Skeletal muscle tissue (tissue), 4 donors: ENCODE results near the gene ARIH1. TPM values are rescaled to one million over a fixed set of nuclear protein-coding genes. Genes with fewer than 3 reads are reported as not detected.
"Not testable (repeated sequence)": the region's sequence is repeated elsewhere in the genome, so short reads cannot be mapped to it uniquely, and the experiment has no call there.

Experiments used
- H3K27ac ChIP-seq: one replicate; pipeline ENCODE4 v1.7.0; 2013; ENCODE audit warnings: mild to moderate bottlenecking, low read depth, low read length, inconsistent platforms
- H3K27me3 ChIP-seq, 3 donors: one replicate each; pipeline ENCODE4 v1.7.0; 2013; ENCODE audit warnings: low read length in 3 of 3; ENCODE audit not compliant: control insufficient read depth in 3 of 3, insufficient read depth in 3 of 3
- H3K36me3 ChIP-seq, 3 donors: one replicate each; pipeline ENCODE4 v1.7.0; 2013; ENCODE audit warnings: low read length in 3 of 3; ENCODE audit not compliant: control insufficient read depth in 3 of 3, insufficient read depth in 3 of 3
- H3K4me1 ChIP-seq, 3 donors: one replicate each; pipeline ENCODE4 v1.7.0; 2013; ENCODE audit warnings: low read length in 3 of 3, mild to moderate bottlenecking in 3 of 3; ENCODE audit not compliant: control insufficient read depth in 3 of 3, insufficient read depth in 3 of 3
- H3K4me3 ChIP-seq, 3 donors: one replicate each; pipeline ENCODE4 v1.7.0; 2013; ENCODE audit warnings: low read length in 3 of 3
- H3K9ac ChIP-seq, 3 donors: one replicate each; pipeline ENCODE4 v1.7.0; 2013; ENCODE audit warnings: low read length in 3 of 3, mild to moderate bottlenecking in 3 of 3, moderate library complexity in 2 of 3, low read depth in 1 of 3
- H3K9me3 ChIP-seq, 3 donors: one replicate each; pipeline ENCODE4 v1.7.0; 2013; ENCODE audit warnings: low read length in 3 of 3; ENCODE audit not compliant: control insufficient read depth in 3 of 3
- total RNA-seq: library from RNA; depleted of rRNA; stranded (reverse); fragments of >200 nt; gene quantifications from one replicate; pipeline ENCODE4 v1.2.3, GENCODE V29; 2014
- donor health status: Osteomylitis.

ARIH1 gene
- total RNA-seq, 1 donor from 2014 or later = 27.1 TPM

GRCh38 chr15:72464251-72464650 is 9.9 kb upstream of the ARIH1 start:
- H3K9me3 ChIP-seq = no peaks in the 10 kb centered on the region
- no peak overlapping the region for H3K4me3 ChIP-seq
- peaks cover 0 to 2% (median 0%) of the 10 kb centered on the region in 3 donors for H3K4me1 ChIP-seq
- H3K27ac ChIP-seq = no peak overlapping the region
- H3K36me3 ChIP-seq = no peaks in the 10 kb centered on the region
- H3K9ac ChIP-seq = no peak overlapping the region
- H3K27me3 ChIP-seq = no peaks in the 10 kb centered on the region

GRCh38 chr15:72468103-72468502 is 6.0 kb upstream of the ARIH1 start:
- Histone ChIP-seq H3K36me3 (peaks cover 0 to 4% (median 0%) of the 10 kb centered on the region in 3 donors), H3K4me1 (peaks cover 3 to 7% (median 3%) of the 10 kb centered on the region in 3 donors), H3K27me3 (no peaks in the 10 kb centered on the region), H3K27ac (no peak overlapping the region), H3K9me3 (no peaks in the 10 kb centered on the region), H3K4me3 (no peak overlapping the region), H3K9ac (no peak overlapping the region)

DNA sequence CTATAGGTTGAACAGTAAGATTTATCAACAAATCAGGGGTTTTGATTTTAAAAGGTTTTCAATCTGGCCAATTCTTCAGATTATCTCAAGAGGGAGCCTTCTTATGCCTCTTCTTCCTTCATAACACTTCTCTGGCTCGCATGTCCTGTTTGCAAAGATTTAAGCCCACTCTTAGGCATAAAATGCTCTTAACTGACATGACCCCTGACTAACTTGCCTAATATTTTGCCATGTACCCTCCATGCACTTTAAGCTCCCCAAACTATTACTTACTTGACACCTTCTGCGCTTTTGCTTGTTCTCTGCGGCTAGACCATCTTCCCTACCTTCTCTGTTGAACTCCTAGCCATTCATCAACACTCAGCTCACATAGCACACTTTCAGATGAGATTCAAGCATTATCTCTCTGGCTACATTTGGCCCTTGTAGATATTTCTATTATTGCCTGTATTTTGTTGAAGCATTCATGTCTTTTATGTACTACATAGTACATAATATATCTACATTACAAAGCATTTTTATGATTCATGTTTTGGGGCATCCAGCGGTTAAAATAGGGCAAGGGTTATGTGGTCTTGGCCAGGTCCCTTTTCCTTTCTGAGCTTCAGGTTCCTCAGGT is 1.0 kb upstream of the ARIH1 start:
- peak overlapping the region; percentile 94 to 97 (median 97) for H3K4me3 ChIP-seq
- H3K4me1 ChIP-seq = peaks cover 16 to 26% (median 18%) of the 10 kb centered on the region in 3 donors
- no peaks in the 10 kb centered on the region for H3K27me3 ChIP-seq

DNA sequence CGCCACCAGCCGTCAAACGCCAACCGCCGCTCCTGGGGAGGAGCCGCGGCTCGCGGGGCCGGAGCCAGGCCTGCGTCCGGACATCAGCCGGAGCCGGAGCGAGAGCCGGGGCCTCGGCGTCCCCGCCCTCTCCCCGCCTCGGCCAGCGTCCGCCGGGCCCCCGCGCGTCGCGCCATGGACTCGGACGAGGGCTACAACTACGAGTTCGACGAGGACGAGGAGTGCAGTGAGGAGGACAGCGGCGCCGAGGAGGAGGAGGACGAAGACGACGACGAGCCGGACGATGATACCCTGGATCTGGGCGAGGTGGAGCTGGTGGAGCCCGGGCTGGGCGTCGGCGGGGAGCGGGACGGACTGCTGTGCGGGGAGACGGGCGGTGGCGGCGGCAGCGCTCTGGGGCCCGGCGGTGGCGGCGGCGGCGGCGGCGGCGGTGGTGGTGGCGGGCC is 359 bp downstream of the ARIH1 start:
- Histone ChIP-seq H3K36me3 (peaks cover 0 to 8% (median 0%) of the 10 kb centered on the region in 3 donors), H3K27ac (peak overlapping the region; percentile 99), H3K4me3 (peak overlapping the region; percentile 76 to 97 (median 94)), H3K9me3 (no peaks in the 10 kb centered on the region), H3K4me1 (peaks cover 18 to 26% (median 23%) of the 10 kb centered on the region in 3 donors), H3K9ac (peak overlapping the region; percentile 98 to 100 (median 100)), H3K27me3 (no peaks in the 10 kb centered on the region)

More for the DNA sequence above, 1.0 kb upstream of the ARIH1 start:
- peaks cover 0 to 4% (median 0%) of the 10 kb centered on the region in 3 donors for H3K36me3 ChIP-seq
- no peaks in the 10 kb centered on the region for H3K9me3 ChIP-seq
- H3K9ac ChIP-seq = peak overlapping the region; percentile 98 to 100 (median 100)
- H3K27ac ChIP-seq = peak overlapping the region; percentile 99

- Histone ChIP-seq H3K27me3 (no peaks in the 10 kb centered on the region), H3K27ac (peak overlapping the region; percentile 99), H3K4me3 (peak overlapping the region; percentile 76 to 97 (median 94)), H3K9ac (peak overlapping the region; percentile 98 to 100 (median 100)), H3K9me3 (no peaks in the 10 kb centered on the region), H3K4me1 (peaks cover 18 to 26% (median 23%) of the 10 kb centered on the region in 3 donors), H3K36me3 (peaks cover 0 to 8% (median 2%) of the 10 kb centered on the region in 3 donors)
These were observed 940 bp downstream of the ARIH1 start for GRCh38 chr15:72474912-72475628.

DNA sequence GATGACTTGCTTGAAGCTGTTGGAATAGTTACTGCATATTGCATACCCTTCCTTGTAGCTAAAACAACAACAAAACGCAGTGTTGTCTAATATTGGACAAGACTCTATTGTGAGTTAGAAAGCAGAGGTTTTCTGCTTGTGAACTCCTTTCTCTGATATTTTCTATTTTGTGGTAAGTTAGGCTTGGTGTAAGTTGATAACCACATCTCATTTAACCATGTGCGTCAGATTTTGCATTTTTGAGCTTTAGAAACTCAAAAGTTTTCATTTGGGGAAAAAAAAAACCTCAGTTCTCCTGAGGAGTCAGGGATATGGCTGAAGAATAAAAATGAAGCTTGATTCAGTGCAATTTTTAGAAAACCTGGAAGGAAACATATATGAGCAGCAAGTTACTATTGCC is 1.5 kb downstream of the ARIH1 start:
- Histone ChIP-seq H3K9ac (peak overlapping the region; percentile 98 to 100 (median 100)), H3K36me3 (peaks cover 0 to 8% (median 2%) of the 10 kb centered on the region in 3 donors), H3K4me3 (peak overlapping the region; percentile 76 to 97 (median 94)), H3K27me3 (no peaks in the 10 kb centered on the region), H3K27ac (peak overlapping the region; percentile 99), H3K4me1 (peaks cover 18 to 26% (median 25%) of the 10 kb centered on the region in 3 donors), H3K9me3 (no peaks in the 10 kb centered on the region)

DNA sequence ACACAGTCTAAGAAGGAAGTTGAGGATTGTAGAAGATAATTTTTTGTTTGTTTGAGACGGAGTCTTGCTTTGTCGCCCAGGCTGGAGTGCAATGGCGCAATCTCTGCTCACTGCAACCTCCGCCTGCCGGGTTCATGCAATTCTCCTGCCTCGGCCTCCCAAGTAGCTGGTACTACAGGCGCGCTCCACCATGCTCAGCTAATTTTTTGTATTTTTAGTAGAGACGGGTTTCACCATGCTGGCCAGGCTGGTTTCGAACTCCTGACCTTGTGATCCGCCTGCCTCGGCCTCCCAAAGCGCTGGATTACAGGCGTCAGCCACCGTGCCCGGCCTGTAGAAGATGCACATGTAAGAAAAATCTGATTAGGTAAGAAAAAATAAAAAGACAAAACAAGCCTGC is 2.2 kb downstream of the ARIH1 start:
- Histone ChIP-seq H3K4me1 (peaks cover 24 to 31% (median 30%) of the 10 kb centered on the region in 3 donors), H3K9ac (peak overlapping the region in 2 of 3 donors; percentile 2 to 100), H3K4me3 (peak overlapping the region; percentile 41 to 94 (median 76))
- not testable (repeated sequence) for H3K27me3 ChIP-seq, H3K27ac ChIP-seq, H3K36me3 ChIP-seq, H3K9me3 ChIP-seq

- Histone ChIP-seq H3K36me3 (peaks cover 0 to 5% (median 2%) of the 10 kb centered on the region in 3 donors), H3K9me3 (no peaks in the 10 kb centered on the region), H3K4me3 (peak overlapping the region in 1 of 3 donors; percentile 7), H3K4me1 (peaks cover 28 to 47% (median 34%) of the 10 kb centered on the region in 3 donors), H3K9ac (no peak overlapping the region), H3K27ac (peak overlapping the region; percentile 62), H3K27me3 (no peaks in the 10 kb centered on the region)
These were observed 7.0 kb downstream of the ARIH1 start for GRCh38 chr15:72481015-72481659.

- H3K27ac ChIP-seq = no peak overlapping the region
- no peak overlapping the region for H3K9ac ChIP-seq
- H3K4me3 ChIP-seq = no peak overlapping the region
- H3K36me3 ChIP-seq = peaks cover 0 to 5% (median 2%) of the 10 kb centered on the region in 3 donors
- no peaks in the 10 kb centered on the region for H3K27me3 ChIP-seq
- no peaks in the 10 kb centered on the region for H3K9me3 ChIP-seq
- H3K4me1 ChIP-seq = peaks cover 26 to 51% (median 30%) of the 10 kb centered on the region in 3 donors
These were observed 8.1 kb downstream of the ARIH1 start for GRCh38 chr15:72482275-72482674.
